Esophagus muscularis mucosa (tissue), 4 donors: ENCODE measurements around the gene SPATA6L. TPM values are rescaled to one million over a fixed set of nuclear protein-coding genes. Genes with fewer than 3 reads are reported as not detected.

Experiments used
- DNase-seq: peaks from one replicate; pipeline ENCODE4 v3.0.0-alpha.2; 2017; ENCODE audit errors: extremely low spot score
- H3K27ac ChIP-seq, 4 donors: fragments of 200-600 bp; sonication (generic); replicated peaks in 1 of 4; 1 replicate in 3 of 4; 2 replicates in 1 of 4; pipeline ENCODE4 v1.5.1; 2016 to 2019; ENCODE audit warnings: mild to moderate bottlenecking in 1 of 4
- H3K27me3 ChIP-seq, 4 donors: fragments of 200-600 bp; sonication (generic); one replicate each; pipeline versions ENCODE4 v1.5.1 to v1.6.0; 2016 to 2019
- H3K36me3 ChIP-seq, 4 donors: fragments of 200-600 bp; sonication (generic); one replicate each; pipeline ENCODE4 v1.5.1; 2016 to 2019
- H3K4me1 ChIP-seq, 4 donors: fragments of 200-600 bp; sonication (generic); one replicate each; pipeline ENCODE4 v1.5.1; 2016 to 2019
- H3K4me3 ChIP-seq, 4 donors: fragments of 200-600 bp; sonication (generic); 1 replicate in 2 of 4; 2 replicates in 2 of 4; pipeline ENCODE4 v1.5.1; 2016 to 2019; ENCODE audit warnings: mild to moderate bottlenecking in 4 of 4, moderate library complexity in 1 of 4
- H3K9me3 ChIP-seq, 4 donors: fragments of 200-600 bp; sonication (generic); 1 replicate in 3 of 4; 2 replicates in 1 of 4; pipeline ENCODE4 v1.5.1; 2016 to 2019
- CTCF ChIP-seq, 3 experiments: fragments of 200-600 bp in 2 of 3; fragments of 450-650 bp in 1 of 3; sonication (generic) in 2 of 3; IDR thresholded peaks; one replicate each; pipeline ENCODE4 v1.5.1; 2017 to 2019; ENCODE audit warnings: antibody characterized with exemption in 3 of 3, mild to moderate bottlenecking in 2 of 3, moderate library complexity in 1 of 3
- EP300 ChIP-seq: sonication (generic); formaldehyde crosslinking; IDR thresholded peaks from one replicate; pipeline ENCODE4 v1.6.1; 2017; ENCODE audit warnings: antibody characterized with exemption
- POLR2A ChIP-seq: fragments of 450-650 bp; IDR thresholded peaks from one replicate; pipeline ENCODE4 v1.6.1; 2017; ENCODE audit warnings: antibody characterized with exemption, moderate library complexity, mild to moderate bottlenecking, low read depth
- POLR2AphosphoS5 ChIP-seq, 2 donors: sonication (generic); formaldehyde crosslinking; IDR thresholded peaks; one replicate each; pipeline ENCODE4 v1.6.1; 2017; ENCODE audit warnings: antibody characterized with exemption in 2 of 2
- WGBS: methylation state at CpG from one replicate; pipeline ENCODE4 v1.1.5; 2018; 5-methylcytosine and 5-hydroxymethylcytosine counted together
- intact Hi-C: fragments of 100-400 bp; cut with DNase I; formaldehyde crosslinking; loops from one replicate; pipeline ENCODE4 v1.15.1; 2023
- total RNA-seq, 4 donors: library from RNA; depleted of rRNA; stranded (reverse); fragments of >200 nt; gene quantifications; one replicate each; pipeline versions ENCODE4 v1.1.0 to v1.2.1, GENCODE V29; 2016

The SPATA6L gene
- total RNA-seq, 4 donors from 2014 or later, result 0.23 to 1.7 (median 1.1) TPM

GRCh38 chr9:4572184-4572826 is 94.0 kb downstream of the SPATA6L start:
- Histone ChIP-seq H3K36me3 (peaks cover 0 to 12% (median 4%) of the 10 kb centered on the region in 4 donors), H3K4me3 (no peak overlapping the region), H3K27me3 (no peaks in the 10 kb centered on the region), H3K9me3 (no peaks in the 10 kb centered on the region), H3K27ac (no peak overlapping the region), H3K4me1 (peaks cover 0 to 16% (median 10%) of the 10 kb centered on the region in 4 donors)
- WGBS, result 72% methylated on average over 5 of the region's 5 CpGs
- intact Hi-C loops, result no loop called here
- TF ChIP-seq EP300, result no peak
- TF ChIP-seq CTCF (IDR thresholded peaks at IDR 0.05), result no peak
- no peak for TF ChIP-seq POLR2AphosphoS5 (IDR thresholded peaks at IDR 0.05)
- TF ChIP-seq POLR2A, result no peak
- no peak for DNase-seq

GRCh38 chr9:4569101-4569500 is 97.2 kb downstream of the SPATA6L start:
- no peaks in the 10 kb centered on the region for H3K27me3 ChIP-seq
- H3K4me3 ChIP-seq, result no peak overlapping the region
- TF ChIP-seq POLR2AphosphoS5 (IDR thresholded peaks at IDR 0.05) (no peak), POLR2A (no peak), EP300 (no peak), CTCF (IDR thresholded peaks at IDR 0.05) (no peak)
- H3K4me1 ChIP-seq, result peaks cover 0 to 7% (median 4%) of the 10 kb centered on the region in 4 donors
- H3K27ac ChIP-seq, result no peak overlapping the region
- no peak for DNase-seq
- no peaks in the 10 kb centered on the region for H3K9me3 ChIP-seq
- intact Hi-C loops, result no loop called here
- no peaks in the 10 kb centered on the region for H3K36me3 ChIP-seq

- TF ChIP-seq POLR2A (no peak), CTCF (IDR thresholded peaks at IDR 0.05) (no peak)
- Histone ChIP-seq H3K36me3 (no peaks in the 10 kb centered on the region), H3K4me3 (no peak overlapping the region), H3K27me3 (no peaks in the 10 kb centered on the region), H3K9me3 (no peaks in the 10 kb centered on the region), H3K27ac (no peak overlapping the region), H3K4me1 (no peaks in the 10 kb centered on the region)
- WGBS, result 82% methylated on average over 8 of the region's 8 CpGs
- intact Hi-C loops, result no loop called here
- no peak for DNase-seq
These were observed 98.7 kb downstream of the SPATA6L start for GRCh38 chr9:4567601-4568000.

- intact Hi-C loops, result no loop called here
- Histone ChIP-seq H3K9me3 (no peaks in the 10 kb centered on the region), H3K27me3 (no peaks in the 10 kb centered on the region), H3K4me1 (no peaks in the 10 kb centered on the region), H3K27ac (no peak overlapping the region), H3K36me3 (no peaks in the 10 kb centered on the region), H3K4me3 (no peak overlapping the region)
- no peak for DNase-seq
- 83% methylated on average over 2 of the region's 2 CpGs for WGBS
- no peak for TF ChIP-seq EP300
- no peak for TF ChIP-seq POLR2A
These were observed 99.5 kb downstream of the SPATA6L start for GRCh38 chr9:4566806-4567205.

- Histone ChIP-seq H3K36me3 (no peaks in the 10 kb centered on the region), H3K27me3 (no peaks in the 10 kb centered on the region), H3K27ac (no peak overlapping the region), H3K4me1 (peaks cover 3 to 19% (median 10%) of the 10 kb centered on the region in 4 donors), H3K4me3 (no peak overlapping the region), H3K9me3 (no peaks in the 10 kb centered on the region)
- TF ChIP-seq POLR2A, result no peak
- no peak for TF ChIP-seq EP300
- no peak for TF ChIP-seq POLR2AphosphoS5 (IDR thresholded peaks at IDR 0.05)
- no peak for TF ChIP-seq CTCF (IDR thresholded peaks at IDR 0.05)
- intact Hi-C loops, result no loop called here
- WGBS, result 86% methylated on average over 2 of the region's 2 CpGs
- no peak for DNase-seq
These were observed 103.2 kb downstream of the SPATA6L start for GRCh38 chr9:4563105-4563504.
